Hematopoietic multipotent progenitor cell treated with erythropoietin and hydrocortisone succinate and interleukin-3 and kit ligand, for 4 days (in vitro differentiated cells): ENCODE measurements around the gene MRPL30.

Experiments
- DNase-seq: peaks from one replicate; pipeline ENCODE4 v3.0.0-alpha.2; 2015

The MRPL30 gene

DNA sequence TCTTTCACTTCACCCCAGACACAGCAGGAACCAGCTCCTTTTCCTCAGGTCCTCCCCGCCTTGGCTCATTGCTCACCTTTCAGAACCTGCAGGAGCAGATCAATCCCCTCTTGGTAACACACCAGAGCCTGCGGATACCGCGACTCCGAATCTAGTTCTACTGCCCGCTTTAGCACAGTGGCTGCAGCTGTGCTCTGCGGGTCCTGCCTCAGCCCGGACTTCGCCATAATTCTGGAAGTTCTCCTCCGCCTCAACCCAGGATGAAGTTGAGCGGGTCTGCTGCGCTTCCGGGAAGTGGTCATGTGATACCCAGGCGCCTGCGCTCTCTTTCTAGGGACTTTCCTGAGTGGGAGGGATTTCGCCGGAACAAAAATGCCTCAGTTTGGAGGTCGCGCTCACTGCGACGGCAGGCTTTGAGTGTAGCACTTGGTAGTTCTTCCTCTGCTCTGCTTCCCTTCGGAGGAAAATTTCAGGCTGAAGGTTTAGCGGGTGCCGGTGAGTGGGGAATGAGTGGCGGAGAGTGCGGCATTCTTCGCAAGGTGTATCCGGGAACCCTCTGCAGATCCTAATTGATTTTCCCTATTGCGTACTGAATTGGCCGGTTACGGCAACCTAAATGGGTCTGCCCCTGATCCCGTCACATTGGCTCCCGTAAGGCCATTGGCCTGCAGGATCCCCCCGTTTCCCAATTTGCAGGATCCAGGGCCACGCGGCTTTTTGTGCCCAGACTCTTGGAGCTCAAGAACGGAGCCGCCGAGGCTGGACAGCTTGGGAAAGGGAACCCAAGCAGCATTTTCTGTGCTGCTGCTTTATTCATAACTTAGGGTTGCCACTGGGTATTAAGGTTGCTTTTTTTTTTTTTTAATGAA, at the start of gene MRPL30, which contains the start of gene MITD1:
MRPL30 (plus strand) TSS at position 430 of the 869 bp plus-strand sequence. CDS start 5,020 bp downstream, outside the sequence.
MITD1 (minus strand) TSS at position 304 of the 869 bp plus-strand sequence; CDS start at position 227, 77 bp downstream.
- DNase-seq, result peak; percentile 97

DNA sequence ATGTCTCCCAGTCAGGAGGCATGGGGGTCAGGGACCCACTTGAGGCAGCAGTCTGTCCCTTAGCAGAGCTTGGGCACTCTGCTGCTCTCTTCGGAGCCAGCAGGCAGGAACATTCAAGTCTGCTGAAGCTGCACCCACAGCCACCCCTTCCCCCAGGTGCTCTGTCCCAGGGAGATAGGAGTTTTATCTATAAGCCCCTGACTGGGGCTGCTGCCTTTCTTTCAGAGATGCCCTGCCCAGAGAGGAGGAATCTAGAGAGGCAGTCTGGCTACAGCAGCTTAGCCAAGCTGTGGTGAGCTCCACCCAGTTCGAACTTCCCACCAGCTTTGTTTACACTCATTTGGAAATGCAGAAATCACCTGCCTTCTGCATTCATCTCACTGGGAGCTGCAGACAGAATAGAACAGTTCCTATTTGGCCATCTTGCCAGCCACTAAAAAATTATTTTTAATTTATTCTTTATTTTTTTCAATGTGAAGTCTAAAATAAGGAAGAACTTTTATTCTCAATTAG, 45.9 kb upstream of the MRPL30 start:
- peak; percentile 77 for DNase-seq

GRCh38 chr2:99139003-99139402, 42.0 kb upstream of the MRPL30 start:
- DNase-seq, result no peak

- no peak for DNase-seq
Measured at GRCh38 chr2:99140056-99140859, 40.7 kb upstream of the MRPL30 start.

GRCh38 chr2:99140860-99141109, 40.2 kb upstream of the MRPL30 start:
- peak; percentile 60 for DNase-seq

GRCh38 chr2:99141110-99142108, 39.6 kb upstream of the MRPL30 start, which contains the start of gene C2orf15:
TSS of gene C2orf15 (plus strand) at chr2:99141707. CDS start at chr2:99150559, 8,852 bp downstream.
- DNase-seq, result peak; percentile 97

DNA sequence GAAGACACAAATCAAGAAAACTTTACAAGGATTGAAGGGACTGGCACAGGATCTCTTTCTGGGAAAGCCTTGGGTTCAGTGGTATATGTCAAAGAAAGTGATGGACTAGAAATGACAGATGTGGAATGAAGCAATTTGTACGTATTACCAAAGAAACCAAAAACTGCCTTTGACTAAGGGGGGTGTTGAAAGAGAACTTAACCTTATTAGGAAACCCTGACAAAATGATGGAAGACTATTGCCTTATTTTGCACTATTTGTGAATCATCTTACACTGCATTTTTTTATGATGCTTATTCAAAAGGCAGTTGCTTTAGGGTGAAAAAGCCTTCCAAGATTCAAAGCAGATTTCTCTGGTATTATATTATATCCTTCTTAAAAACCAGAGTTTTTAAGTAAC, 30.3 kb upstream of the MRPL30 start:
- peak; percentile 62 for DNase-seq

DNA sequence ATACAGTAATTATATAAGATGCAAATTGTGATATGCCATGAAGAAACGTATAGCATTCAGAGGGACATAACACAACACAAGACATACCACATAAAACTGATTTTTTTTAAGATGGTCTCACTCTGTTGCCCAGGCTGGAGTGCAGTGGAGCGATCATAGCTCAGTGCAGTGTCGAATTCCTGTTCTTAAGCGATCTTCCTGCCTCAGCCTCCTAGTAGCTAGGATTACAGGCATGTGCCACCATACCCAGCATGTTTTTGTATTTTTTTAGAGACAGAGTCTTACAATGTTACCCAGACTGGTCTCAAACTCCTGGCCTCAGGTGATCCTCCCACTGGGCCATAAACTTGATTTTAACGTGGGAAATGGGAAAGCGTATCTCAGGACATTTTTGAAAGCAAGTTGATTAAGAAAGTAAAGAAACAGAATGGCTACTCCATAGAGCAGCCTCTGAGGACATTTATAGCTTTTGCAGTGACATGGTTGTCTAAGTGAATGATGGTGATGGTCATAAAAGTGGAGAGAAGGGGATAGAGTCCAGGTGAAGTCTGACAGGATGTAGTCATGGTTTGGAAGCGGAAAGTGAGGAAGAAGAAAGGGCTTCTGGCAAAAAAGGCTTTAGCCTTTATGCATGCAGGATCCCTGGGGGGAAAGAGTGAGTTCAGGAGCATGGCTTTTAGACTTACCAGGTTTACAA, 28.6 kb upstream of the MRPL30 start:
- no peak for DNase-seq

DNA sequence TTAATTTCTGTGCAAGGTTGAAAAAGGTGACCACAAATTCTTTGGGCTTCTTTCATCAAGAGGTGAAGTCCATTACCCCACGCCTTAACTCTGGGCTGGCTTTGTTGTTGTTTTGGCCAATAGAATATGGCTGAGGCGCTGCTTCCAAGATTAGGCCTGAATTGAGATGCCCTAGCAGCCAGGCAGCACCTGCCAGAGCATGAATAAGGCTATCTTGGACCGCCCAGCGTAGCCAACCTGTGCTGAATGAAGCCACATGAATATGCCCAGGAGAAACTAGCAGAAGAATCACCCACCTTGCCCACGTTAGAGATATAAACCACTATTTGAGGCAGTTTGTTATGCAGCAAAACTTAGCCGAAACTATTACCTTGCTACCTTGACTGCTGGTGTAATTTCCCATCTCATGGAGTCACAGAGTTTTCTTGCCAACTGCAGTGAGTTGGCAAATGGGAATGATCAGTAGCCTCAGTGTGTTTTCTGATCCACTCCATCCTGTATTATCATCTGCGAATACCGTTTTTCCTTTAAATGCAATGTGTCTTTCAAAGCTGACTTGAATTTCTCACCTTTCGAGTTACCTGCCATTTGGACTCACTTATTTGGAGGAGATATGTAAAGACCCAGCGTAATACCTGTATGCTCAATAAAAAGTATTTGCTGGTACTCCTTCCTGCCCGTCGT, 26.9 kb upstream of the MRPL30 start:
- DNase-seq, result no peak

DNA sequence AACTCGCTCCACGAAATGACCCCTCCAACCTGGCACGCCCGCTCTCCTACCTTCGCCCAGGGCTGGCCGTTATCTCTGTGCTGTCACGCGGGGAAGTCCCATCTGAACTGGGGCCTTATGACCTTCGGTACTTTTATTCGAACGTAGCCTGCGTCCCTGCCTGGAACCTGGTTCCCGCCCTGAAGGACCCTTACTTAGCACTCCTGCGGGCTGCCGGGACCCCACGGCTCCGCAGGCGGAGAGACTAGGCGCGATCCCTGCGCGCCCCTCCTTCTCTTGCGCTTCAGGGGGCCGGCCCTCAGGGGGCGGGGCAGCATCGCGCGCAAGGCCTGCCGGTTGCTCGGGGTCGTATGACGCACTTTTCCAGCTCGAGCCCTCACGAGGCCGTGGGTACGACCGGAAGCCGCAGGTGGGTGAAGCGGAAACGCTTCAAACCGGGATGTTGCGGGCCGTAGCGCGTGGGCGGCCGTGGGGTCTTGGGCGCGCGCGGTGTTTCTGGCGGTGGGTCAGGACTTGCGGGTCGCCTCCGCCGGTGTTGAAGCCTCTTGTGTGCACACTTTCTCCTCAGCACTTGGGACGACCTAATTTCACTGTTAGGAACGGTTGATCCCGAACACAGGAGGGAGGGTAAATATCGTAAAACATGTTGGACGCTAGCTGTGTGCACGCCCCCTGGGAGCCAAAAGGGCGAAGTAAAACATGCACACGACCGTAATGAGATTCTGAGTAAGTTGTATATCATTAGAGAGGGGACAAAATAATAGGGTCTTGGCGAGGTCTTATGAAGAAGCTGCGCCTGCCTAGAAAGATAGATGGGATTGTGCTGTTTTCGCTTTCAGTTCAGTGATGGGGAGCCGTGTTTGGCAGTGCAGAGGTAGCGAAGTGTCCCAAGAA, 26.1 kb upstream of the MRPL30 start, which contains the start of the genes LIPT1 and TSGA10:
LIPT1 (plus strand) TSS at position 325 of the 894 bp plus-strand sequence. CDS start 6,991 bp downstream, outside the sequence.
TSGA10 (minus strand) TSS at position 300 of the 894 bp plus-strand sequence. CDS start 45,503 bp downstream, outside the sequence.
- DNase-seq, result peak; percentile 97

GRCh38 chr2:99156891-99157290, 24.1 kb upstream of the MRPL30 start:
- no peak for DNase-seq

GRCh38 chr2:99158599-99158998, 22.4 kb upstream of the MRPL30 start:
- no peak for DNase-seq

GRCh38 chr2:99159594-99159993, 21.4 kb upstream of the MRPL30 start:
- no peak for DNase-seq

DNA sequence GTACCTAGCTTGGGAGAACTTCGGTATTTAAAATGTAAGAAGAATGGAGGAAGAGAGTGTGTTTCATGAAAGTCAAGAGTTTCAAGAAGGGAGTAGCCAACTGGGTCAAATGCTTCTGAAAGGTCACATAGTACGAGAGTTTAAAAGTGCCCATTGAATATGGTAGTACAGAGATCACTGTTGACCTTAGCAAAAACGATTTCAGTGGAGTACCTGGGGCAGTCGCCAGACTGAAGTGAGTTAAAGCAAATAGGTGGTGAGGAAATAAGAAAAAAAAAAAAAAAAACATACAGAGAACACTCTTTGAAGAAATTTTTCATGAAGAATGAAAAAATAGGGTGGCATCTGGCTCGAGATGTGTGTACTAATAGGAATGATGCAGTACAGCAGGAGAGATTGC, 14.8 kb upstream of the MRPL30 start:
- DNase-seq, result no peak

- DNase-seq, result no peak
Measured at GRCh38 chr2:99169534-99169933, 11.4 kb upstream of the MRPL30 start.

DNA sequence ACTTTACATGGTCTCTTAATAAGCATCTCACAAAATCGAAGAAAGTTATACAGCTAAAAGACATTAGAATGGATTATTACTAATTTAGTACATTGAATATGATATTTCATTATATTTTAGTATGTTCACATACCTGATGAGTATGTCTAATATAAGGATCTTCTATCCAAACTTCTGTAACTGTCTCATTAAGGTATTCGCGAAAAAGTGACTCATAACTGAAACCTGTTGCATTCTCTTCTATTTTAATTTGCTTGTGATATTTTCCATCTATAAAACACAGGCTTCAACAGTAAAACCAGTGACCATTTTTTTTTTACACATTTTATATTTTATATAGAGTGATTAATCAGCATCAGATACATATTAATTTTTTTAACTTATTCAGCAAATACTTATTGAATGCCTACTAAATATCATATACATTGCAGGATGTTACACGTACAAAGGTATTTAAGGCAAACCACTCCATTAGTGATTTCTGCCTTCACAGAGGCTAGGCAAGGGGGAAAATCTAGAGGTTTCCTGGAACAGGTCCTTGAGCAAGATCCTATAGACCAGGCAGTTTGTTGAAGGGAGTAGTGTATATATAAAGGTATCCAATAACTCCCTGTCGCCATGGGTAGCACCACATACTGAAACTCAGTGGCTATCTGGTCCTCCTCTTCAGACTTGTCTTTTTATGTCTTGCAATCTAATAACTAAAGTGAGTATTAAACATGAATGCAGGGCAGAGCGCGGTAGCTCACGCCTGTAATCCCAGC, 9.4 kb upstream of the MRPL30 start:
- no peak for DNase-seq

GRCh38 chr2:99181624-99182000, 628 bp downstream of the MRPL30 start:
- DNase-seq, result peak; percentile 57

- DNase-seq, result no peak
Measured at GRCh38 chr2:99183025-99183424, 2.0 kb downstream of the MRPL30 start.

GRCh38 chr2:99184811-99185210, 3.8 kb downstream of the MRPL30 start:
- DNase-seq, result no peak
